ENCODE measurements around the gene TTC1.
"Not testable (repeated sequence)": the region's sequence is repeated elsewhere in the genome, so short reads cannot be mapped to it uniquely, and the experiment has no call there.

The TTC1 gene

DNA sequence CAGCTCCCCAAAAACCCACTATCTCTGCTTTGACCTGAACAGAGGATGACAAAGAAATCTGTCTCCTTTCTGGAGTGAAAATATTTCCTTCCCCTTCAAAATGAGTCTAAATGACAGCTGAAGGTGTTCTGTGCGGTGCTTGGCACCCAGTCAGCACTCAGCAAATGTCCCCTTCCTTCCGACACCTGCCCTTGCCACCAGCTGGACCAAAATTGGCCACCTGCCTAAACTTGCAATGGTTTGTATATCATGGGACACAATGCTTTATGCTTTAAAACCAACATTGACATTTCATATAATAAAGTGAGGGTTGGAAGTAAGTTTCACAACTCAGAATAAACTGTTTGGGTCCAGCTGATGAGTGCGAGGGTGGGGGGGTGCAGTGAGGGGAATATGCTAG lies 7.5 kb upstream of the TTC1 start:
- Histone ChIP-seq H3K27me3 (no peaks in the 10 kb centered on the region), H3K4me1 (no peaks in the 10 kb centered on the region), H3K9me3 (no peaks in the 10 kb centered on the region), H3K36me3 (no peaks in the 10 kb centered on the region), H3K4me3 (no peak overlapping the region), H3K27ac (no peak overlapping the region)
- TF ChIP-seq, protein P1, sequence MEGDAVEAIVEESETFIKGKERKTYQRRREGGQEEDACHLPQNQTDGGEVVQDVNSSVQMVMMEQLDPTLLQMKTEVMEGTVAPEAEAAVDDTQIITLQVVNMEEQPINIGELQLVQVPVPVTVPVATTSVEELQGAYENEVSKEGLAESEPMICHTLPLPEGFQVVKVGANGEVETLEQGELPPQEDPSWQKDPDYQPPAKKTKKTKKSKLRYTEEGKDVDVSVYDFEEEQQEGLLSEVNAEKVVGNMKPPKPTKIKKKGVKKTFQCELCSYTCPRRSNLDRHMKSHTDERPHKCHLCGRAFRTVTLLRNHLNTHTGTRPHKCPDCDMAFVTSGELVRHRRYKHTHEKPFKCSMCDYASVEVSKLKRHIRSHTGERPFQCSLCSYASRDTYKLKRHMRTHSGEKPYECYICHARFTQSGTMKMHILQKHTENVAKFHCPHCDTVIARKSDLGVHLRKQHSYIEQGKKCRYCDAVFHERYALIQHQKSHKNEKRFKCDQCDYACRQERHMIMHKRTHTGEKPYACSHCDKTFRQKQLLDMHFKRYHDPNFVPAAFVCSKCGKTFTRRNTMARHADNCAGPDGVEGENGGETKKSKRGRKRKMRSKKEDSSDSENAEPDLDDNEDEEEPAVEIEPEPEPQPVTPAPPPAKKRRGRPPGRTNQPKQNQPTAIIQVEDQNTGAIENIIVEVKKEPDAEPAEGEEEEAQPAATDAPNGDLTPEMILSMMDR (IDR thresholded peaks at IDR 0.05), result no peak
- intact Hi-C loops (cut with DNase I; ENCODE audit: low total_unique reads), result no loop called here
- no peak for DNase-seq

DNA sequence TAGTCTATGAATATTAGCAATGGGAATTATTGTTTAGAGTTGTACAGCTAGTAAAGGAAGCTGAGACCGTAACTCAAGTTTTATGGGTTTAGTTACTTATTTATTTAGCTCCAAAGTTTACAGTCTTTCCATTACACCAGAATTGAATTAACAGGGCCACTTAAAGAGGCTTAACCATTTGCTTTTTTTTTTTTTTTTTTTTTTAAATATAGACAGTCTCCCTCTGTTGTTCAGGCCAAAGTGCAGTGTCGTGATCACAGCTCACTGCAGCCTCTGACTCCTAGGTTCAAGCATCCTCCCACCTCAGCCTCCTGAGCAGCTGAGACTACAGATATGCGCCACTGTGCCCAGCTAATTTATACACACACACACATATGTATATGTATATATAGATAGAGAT lies 1.4 kb upstream of the TTC1 start:
- peaks cover 0 to 17% (median 4%) of the 10 kb centered on the region in 3 donors for H3K36me3 ChIP-seq
- no peak for DNase-seq
- peaks cover 0 to 25% (median 17%) of the 10 kb centered on the region in 4 donors for H3K4me1 ChIP-seq
- intact Hi-C loops (cut with DNase I; ENCODE audit: low total_unique reads), result no loop called here
- no peaks in the 10 kb centered on the region for H3K27me3 ChIP-seq
- H3K27ac ChIP-seq, result no peak overlapping the region
- TF ChIP-seq, protein P1 (IDR thresholded peaks at IDR 0.05), result no peak
- no peaks in the 10 kb centered on the region for H3K9me3 ChIP-seq
- H3K4me3 ChIP-seq, result no peak overlapping the region

DNA sequence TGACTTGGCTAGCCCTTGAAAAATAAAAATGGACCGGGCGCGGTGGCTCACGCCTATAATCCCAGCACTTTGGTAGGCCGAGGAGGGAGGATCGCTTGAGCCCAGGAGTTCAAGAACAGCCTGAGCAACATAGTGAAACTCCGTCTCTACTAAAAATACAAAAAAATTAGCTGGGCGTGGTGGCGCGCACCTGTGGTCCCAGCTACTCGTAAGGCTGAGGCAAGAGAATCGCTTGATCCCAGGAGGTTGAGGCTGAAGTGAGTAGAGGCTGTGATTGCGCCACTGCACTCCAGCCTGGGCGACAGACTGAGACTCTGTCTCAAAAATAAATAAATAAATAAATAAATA lies 436 bp upstream of the TTC1 start:
- peak overlapping the region; percentile 66 to 87 for H3K4me3 ChIP-seq
- intact Hi-C loops (cut with DNase I; ENCODE audit: low total_unique reads); H3K9me3 ChIP-seq; DNase-seq; H3K27me3 ChIP-seq: not testable (repeated sequence)
- H3K36me3 ChIP-seq, result peaks cover 3 to 24% (median 14%) of the 10 kb centered on the region in 3 donors
- H3K4me1 ChIP-seq, result peaks cover 0 to 25% (median 17%) of the 10 kb centered on the region in 4 donors
- peak overlapping the region; percentile 81 to 86 for H3K27ac ChIP-seq

DNA sequence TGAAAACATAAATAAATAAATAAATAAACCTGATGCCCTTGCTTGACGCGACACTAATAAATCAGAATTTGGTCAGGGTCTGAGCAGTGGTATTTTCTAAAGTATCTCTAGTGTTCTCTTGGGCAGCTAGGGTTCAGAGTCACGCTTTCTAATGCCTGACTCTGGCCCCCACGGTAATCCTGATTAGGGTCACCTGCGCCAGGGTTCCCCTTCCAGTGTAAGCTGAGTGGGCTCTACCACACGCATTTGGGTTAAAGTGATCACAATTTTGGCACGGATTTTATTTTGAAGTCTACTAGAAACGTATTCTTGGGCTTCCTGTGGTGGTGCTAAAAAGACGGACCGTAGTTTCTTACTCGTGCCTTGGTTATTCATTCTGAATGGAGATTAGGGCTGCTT lies 651 bp downstream of the TTC1 start:
- peaks cover 3 to 34% (median 14%) of the 10 kb centered on the region in 3 donors for H3K36me3 ChIP-seq
- H3K27me3 ChIP-seq, result no peaks in the 10 kb centered on the region
- H3K9me3 ChIP-seq, result no peaks in the 10 kb centered on the region
- DNase-seq, result no peak
- intact Hi-C loops (cut with DNase I; ENCODE audit: low total_unique reads), result no loop called here
- peak overlapping the region; percentile 81 to 86 for H3K27ac ChIP-seq
- TF ChIP-seq, protein P1 (IDR thresholded peaks at IDR 0.05), result no peak
- peaks cover 0 to 25% (median 17%) of the 10 kb centered on the region in 4 donors for H3K4me1 ChIP-seq
- H3K4me3 ChIP-seq, result peak overlapping the region; percentile 66 to 87

DNA sequence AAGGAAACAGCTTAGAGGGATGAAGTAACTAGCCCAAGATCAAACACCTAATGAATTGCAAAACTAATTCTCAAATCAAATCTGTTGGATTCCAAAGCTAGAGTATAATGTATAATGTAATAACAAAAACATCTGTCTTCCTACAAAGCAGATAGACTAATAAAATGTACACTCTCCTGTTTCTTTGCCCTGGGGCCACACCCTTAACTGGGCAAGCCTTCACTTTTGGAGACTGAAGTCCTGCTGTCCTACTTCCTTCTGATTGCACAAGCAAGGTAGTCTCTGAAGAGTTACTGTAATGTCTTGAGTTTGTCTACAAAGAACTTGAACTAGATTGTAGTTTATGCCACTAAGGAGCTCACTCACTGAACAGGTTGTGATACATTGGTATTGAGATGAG lies 2.5 kb downstream of the TTC1 start:
- TF ChIP-seq, protein P1 (IDR thresholded peaks at IDR 0.05), result no peak
- no peak overlapping the region for H3K4me3 ChIP-seq
- H3K36me3 ChIP-seq, result peaks cover 3 to 51% (median 23%) of the 10 kb centered on the region in 3 donors
- intact Hi-C loops (cut with DNase I; ENCODE audit: low total_unique reads), result loop anchor here (10.0 kb wide), 1 partner anchor 103 kb away; the partner anchor contains the start of gene PWWP2A
- no peaks in the 10 kb centered on the region for H3K9me3 ChIP-seq
- peaks cover 0 to 25% (median 17%) of the 10 kb centered on the region in 4 donors for H3K4me1 ChIP-seq
- H3K27ac ChIP-seq, result no peak overlapping the region
- no peak for DNase-seq
- no peaks in the 10 kb centered on the region for H3K27me3 ChIP-seq

DNA sequence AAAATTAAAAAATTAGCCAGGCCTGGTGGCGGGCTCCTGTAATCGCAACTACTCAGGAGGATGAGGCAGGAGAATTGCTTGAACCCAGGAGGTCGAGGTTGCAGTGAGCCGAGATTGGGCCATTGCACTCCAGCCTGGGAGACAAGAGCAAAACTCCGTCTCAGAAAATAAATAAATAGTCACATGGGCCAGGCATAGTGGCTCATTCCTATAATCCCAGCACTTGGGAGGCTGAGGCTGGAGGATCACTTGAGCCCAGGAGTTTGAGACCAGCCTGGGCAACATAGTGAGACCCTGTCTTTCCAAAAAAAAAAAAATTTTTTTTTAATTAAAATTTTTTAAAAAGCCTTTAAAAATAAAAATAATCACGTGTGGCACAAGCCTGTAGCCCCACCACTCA lies 5.3 kb downstream of the TTC1 start:
- not testable (repeated sequence) for H3K27me3 ChIP-seq, H3K9me3 ChIP-seq, H3K4me3 ChIP-seq, DNase-seq, H3K27ac ChIP-seq
- intact Hi-C loops (cut with DNase I; ENCODE audit: low total_unique reads), result loop anchor here (10.0 kb wide), 1 partner anchor 101 kb away; the partner anchor contains the start of gene PWWP2A
- peaks cover 7 to 76% (median 23%) of the 10 kb centered on the region in 3 donors for H3K36me3 ChIP-seq
- peaks cover 0 to 25% (median 17%) of the 10 kb centered on the region in 4 donors for H3K4me1 ChIP-seq
